ENCODE data around the gene CPSF6. TPM values are rescaled to one million over a fixed set of nuclear protein-coding genes. Genes with fewer than 3 reads are reported as not detected.

The CPSF6 gene
- total RNA-seq, 4 donors from 2014 or later = 49.1 to 75.8 (median 53.1) TPM

- 91 to 94% methylated on average over 3 of the region's 3 CpGs for WGBS, 2 donors
- Histone ChIP-seq H3K4me1 (peaks cover 12 to 20% of the 10 kb centered on the region in 2 donors), H3K9me3 (no peaks in the 10 kb centered on the region), H3K27ac (no peak overlapping the region), H3K4me3 (replicated peaks in 1 of 3) (no peak overlapping the region), H3K36me3 (no peaks in the 10 kb centered on the region), H3K27me3 (no peaks in the 10 kb centered on the region)
- intact Hi-C loops (cut with DNase I) = no loop called here
- no peak for TF ChIP-seq CTCF (IDR thresholded peaks at IDR 0.05)
- no peak for TF ChIP-seq POLR2A (IDR thresholded peaks at IDR 0.05)
- no peak for DNase-seq
Observed at GRCh38 chr12:69247268-69248018, 8.1 kb downstream of the CPSF6 start.

- H3K9me3 ChIP-seq = no peaks in the 10 kb centered on the region
- H3K27me3 ChIP-seq = no peaks in the 10 kb centered on the region
- H3K4me3 ChIP-seq (replicated peaks in 1 of 3) = no peak overlapping the region
- no peak overlapping the region for H3K27ac ChIP-seq
- intact Hi-C loops (cut with DNase I) = loop anchor here (10.0 kb wide), 1 partner anchor 97 kb away; no protein-coding TSS in a partner anchor
- H3K36me3 ChIP-seq = peaks cover 9% of the 10 kb centered on the region in 2 donors
- TF ChIP-seq CTCF (IDR thresholded peaks at IDR 0.05) (no peak), POLR2A (IDR thresholded peaks at IDR 0.05) (no peak)
- DNase-seq = no peak
- WGBS, 2 donors = 24 to 26% methylated on average over 1 of the region's 1 CpG
- H3K4me1 ChIP-seq = peaks cover 1 to 13% of the 10 kb centered on the region in 2 donors
Observed at GRCh38 chr12:69252033-69252432, 12.7 kb downstream of the CPSF6 start.

- no peaks in the 10 kb centered on the region for H3K9me3 ChIP-seq
- intact Hi-C loops (cut with DNase I) = loop anchor here (10.0 kb wide), 1 partner anchor 99 kb away; no protein-coding TSS in a partner anchor
- no peak for DNase-seq
- no peak overlapping the region for H3K4me3 ChIP-seq (replicated peaks in 1 of 3)
- H3K27ac ChIP-seq = no peak overlapping the region
- no peaks in the 10 kb centered on the region for H3K4me1 ChIP-seq
- TF ChIP-seq POLR2A (IDR thresholded peaks at IDR 0.05) = no peak
- peak in 3 of 6 experiments; percentile 56 to 64 (median 57) for TF ChIP-seq CTCF (IDR thresholded peaks at IDR 0.05)
- H3K36me3 ChIP-seq = peaks cover 23 to 25% of the 10 kb centered on the region in 2 donors
- no peaks in the 10 kb centered on the region for H3K27me3 ChIP-seq
Observed at GRCh38 chr12:69254046-69254445, 14.7 kb downstream of the CPSF6 start.

- no peaks in the 10 kb centered on the region for H3K4me1 ChIP-seq
- no peak overlapping the region for H3K4me3 ChIP-seq (replicated peaks in 1 of 3)
- intact Hi-C loops (cut with DNase I) = loop anchor here (10.0 kb wide), 1 partner anchor 100 kb away; no protein-coding TSS in a partner anchor
- 94 to 97% methylated on average over 2 of the region's 2 CpGs for WGBS, 2 donors
- DNase-seq = no peak
- no peaks in the 10 kb centered on the region for H3K9me3 ChIP-seq
- H3K27me3 ChIP-seq = no peaks in the 10 kb centered on the region
- TF ChIP-seq POLR2A (IDR thresholded peaks at IDR 0.05) (no peak), CTCF (IDR thresholded peaks at IDR 0.05) (no peak)
- H3K27ac ChIP-seq = no peak overlapping the region
- peaks cover 31 to 33% of the 10 kb centered on the region in 2 donors for H3K36me3 ChIP-seq
Observed at GRCh38 chr12:69254862-69255261, 15.5 kb downstream of the CPSF6 start.

- H3K4me1 ChIP-seq = no peaks in the 10 kb centered on the region
- H3K4me3 ChIP-seq (replicated peaks in 1 of 3) = no peak overlapping the region
- no peaks in the 10 kb centered on the region for H3K9me3 ChIP-seq
- intact Hi-C loops (cut with DNase I) = loop anchor here (10.0 kb wide), 1 partner anchor 104 kb away; no protein-coding TSS in a partner anchor
- H3K36me3 ChIP-seq = peaks cover 46 to 59% of the 10 kb centered on the region in 2 donors
- H3K27me3 ChIP-seq = no peaks in the 10 kb centered on the region
- no peak overlapping the region for H3K27ac ChIP-seq
- no peak for DNase-seq
- TF ChIP-seq POLR2A (IDR thresholded peaks at IDR 0.05) (no peak), CTCF (IDR thresholded peaks at IDR 0.05) (no peak)
- WGBS, 2 donors = 95 to 96% methylated on average over 10 of the region's 10 CpGs
Observed at GRCh38 chr12:69258655-69259054, 19.3 kb downstream of the CPSF6 start.
